Neural progenitor cell (in vitro differentiated cells): ENCODE measurements around the gene LRRC51.

ENCODE experiments used
- EZH2 ChIP-seq: fragments of 200-600 bp; sonication (generic); IDR thresholded peaks from 2 replicates; pipeline ENCODE4 v1.6.1; 2017; ENCODE audit warnings: antibody characterized with exemption, mild to moderate bottlenecking, moderate library complexity
- TF ChIP-seq, protein P1 (sequence below): fragments of 200-600 bp; sonication (generic); IDR thresholded peaks from 2 replicates; pipeline ENCODE4 v1.5.1; 2017; ENCODE audit warnings: antibody characterized with exemption, mild to moderate bottlenecking

DNA sequence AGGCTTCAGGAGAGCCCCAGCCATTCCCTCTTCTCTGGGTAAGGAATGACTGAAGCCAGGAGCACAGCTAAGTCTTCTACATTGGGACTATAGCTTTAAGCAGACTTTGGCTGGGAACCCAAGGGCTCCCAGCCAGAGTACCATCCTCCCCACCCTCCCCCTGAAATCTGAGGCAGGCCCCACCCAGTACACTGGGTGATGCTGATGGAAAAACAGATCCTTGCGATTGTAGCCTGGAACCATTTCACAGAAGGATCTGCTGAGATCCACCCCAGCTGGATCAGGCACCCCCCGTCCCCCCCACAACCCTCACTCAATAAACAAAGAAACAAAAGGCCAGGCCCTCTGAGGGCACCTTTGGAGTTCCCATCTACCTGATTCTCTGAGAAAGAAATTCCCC is 42.2 kb upstream of the LRRC51 start:
- TF ChIP-seq, protein P1, sequence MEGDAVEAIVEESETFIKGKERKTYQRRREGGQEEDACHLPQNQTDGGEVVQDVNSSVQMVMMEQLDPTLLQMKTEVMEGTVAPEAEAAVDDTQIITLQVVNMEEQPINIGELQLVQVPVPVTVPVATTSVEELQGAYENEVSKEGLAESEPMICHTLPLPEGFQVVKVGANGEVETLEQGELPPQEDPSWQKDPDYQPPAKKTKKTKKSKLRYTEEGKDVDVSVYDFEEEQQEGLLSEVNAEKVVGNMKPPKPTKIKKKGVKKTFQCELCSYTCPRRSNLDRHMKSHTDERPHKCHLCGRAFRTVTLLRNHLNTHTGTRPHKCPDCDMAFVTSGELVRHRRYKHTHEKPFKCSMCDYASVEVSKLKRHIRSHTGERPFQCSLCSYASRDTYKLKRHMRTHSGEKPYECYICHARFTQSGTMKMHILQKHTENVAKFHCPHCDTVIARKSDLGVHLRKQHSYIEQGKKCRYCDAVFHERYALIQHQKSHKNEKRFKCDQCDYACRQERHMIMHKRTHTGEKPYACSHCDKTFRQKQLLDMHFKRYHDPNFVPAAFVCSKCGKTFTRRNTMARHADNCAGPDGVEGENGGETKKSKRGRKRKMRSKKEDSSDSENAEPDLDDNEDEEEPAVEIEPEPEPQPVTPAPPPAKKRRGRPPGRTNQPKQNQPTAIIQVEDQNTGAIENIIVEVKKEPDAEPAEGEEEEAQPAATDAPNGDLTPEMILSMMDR, result no peak
- no peak for TF ChIP-seq EZH2
